ENCODE results near the gene LRP2BP. TPM values are rescaled to one million over a fixed set of nuclear protein-coding genes. Genes with fewer than 3 reads are reported as not detected.
"Not testable (repeated sequence)": the region's sequence is repeated elsewhere in the genome, so short reads cannot be mapped to it uniquely, and the experiment has no call there.

The LRP2BP gene
- polyA plus RNA-seq, 1 donor = 6.5 TPM

DNA sequence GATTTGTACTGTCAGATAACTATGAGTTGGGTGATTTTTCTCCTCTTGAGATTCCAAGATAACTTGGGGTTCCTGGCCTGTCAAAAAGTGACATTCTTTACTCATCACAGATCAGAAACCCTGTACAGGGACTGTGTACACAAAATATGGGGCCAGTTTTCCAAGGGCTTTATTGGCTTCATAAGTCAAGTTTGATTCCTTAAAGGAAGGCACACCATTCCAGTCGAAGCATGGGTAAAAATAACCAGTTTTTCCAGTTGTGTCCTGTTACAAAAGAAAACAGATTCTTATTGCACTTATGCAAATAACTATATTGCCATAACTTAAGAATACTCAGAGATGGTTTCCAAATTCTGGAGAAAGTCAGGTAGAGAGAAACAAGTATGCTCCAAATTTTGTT, 70.0 kb downstream of the LRP2BP start:
- DNase-seq (ENCODE audit: low read depth) = not testable (repeated sequence)

DNA sequence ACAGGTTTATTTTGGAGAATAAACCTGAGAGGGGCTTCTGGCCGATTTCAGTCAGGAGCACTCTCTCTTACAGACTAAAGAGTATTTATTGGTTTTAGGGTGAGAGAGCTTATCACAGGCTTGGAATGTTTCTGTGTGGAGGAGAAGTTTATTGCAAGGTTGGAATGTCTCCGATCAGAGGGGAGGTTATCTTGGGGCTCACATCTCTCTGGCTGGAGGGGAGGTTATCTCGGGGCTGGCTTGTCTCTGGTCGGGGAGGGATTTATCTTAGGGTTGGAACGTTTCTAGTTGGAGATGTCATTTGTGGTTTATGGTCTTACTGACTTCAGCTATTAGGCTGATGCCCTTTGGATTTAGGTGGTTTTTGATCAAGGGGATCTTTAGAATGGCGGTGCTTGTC, 71.4 kb downstream of the LRP2BP start:
- not testable (repeated sequence) for DNase-seq (ENCODE audit: low read depth)

DNA sequence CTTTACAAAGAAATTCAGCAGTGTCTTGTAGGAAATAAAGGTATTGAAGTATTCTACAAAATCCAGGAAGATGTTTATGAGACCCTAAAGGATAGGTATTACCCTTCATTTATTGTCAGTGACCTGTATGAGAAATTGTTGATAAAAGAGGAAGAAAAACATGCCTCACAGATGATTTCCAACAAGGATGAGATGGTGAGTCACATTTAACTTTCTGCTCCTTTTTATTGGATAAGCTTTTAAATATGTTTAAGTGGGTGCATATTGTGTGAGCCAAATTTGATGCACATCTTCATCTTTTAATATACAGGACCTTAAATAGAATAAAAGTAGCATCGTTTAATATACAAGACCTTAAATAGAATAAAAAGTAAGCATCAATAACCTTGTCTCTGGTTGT, 72.1 kb downstream of the LRP2BP start:
- no peak for DNase-seq (ENCODE audit: low read depth)

GRCh38 chr4:185322803-185323202, 72.9 kb downstream of the LRP2BP start:
- DNase-seq (ENCODE audit: low read depth) = no peak

GRCh38 chr4:185318679-185319078, 77.0 kb downstream of the LRP2BP start:
- DNase-seq (ENCODE audit: low read depth) = no peak

- DNase-seq (ENCODE audit: low read depth) = no peak
These were observed 77.8 kb downstream of the LRP2BP start for GRCh38 chr4:185317880-185318279.

DNA sequence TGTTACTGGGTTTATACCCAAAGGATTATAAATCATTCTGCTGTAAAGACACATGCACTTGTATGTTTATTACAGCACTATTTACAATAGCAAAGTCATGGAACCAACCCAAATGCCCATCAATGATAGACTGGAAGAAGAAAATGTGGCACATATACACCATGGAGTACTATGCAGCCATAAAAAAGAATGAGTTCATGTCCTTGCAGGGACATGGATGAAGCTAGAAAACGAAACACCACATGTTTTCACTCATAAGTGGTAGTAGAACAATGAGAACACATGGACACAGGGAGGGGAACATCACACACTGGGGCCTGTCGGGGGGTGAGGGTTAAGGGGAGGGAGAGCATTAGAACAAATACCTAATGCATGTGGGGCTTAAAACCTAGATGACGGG, 78.3 kb downstream of the LRP2BP start:
- not testable (repeated sequence) for DNase-seq (ENCODE audit: low read depth)

Other genes starting within 250 kb of the LRP2BP start
- 28.1 TPM for gene CFAP97, start 191.9 kb downstream of the LRP2BP start, polyA plus RNA-seq (ENCODE audit: insufficient read length)
- gene SNX25, start 186.3 kb downstream of the LRP2BP start, polyA plus RNA-seq (ENCODE audit: insufficient read length) = 7.6 TPM
- gene ANKRD37, start 917 bp upstream of the LRP2BP start, polyA plus RNA-seq (ENCODE audit: insufficient read length) = 27.1 TPM
- gene UFSP2, start 30.0 kb upstream of the LRP2BP start, polyA plus RNA-seq (ENCODE audit: insufficient read length) = 41.9 TPM
- 1.4 TPM for gene CCDC110, start 75.8 kb upstream of the LRP2BP start, polyA plus RNA-seq (ENCODE audit: insufficient read length)
- gene PDLIM3, start 139.6 kb upstream of the LRP2BP start, polyA plus RNA-seq (ENCODE audit: insufficient read length) = 616 TPM